GM10847 (cell line): ENCODE results near the gene CYREN.

Experiments used
- POLR2A ChIP-seq: IDR thresholded peaks from 2 replicates; pipeline ENCODE4 v1.6.1; 2011; ENCODE audit not compliant: insufficient read length; ENCODE audit errors: extremely low read depth

Gene CYREN

DNA sequence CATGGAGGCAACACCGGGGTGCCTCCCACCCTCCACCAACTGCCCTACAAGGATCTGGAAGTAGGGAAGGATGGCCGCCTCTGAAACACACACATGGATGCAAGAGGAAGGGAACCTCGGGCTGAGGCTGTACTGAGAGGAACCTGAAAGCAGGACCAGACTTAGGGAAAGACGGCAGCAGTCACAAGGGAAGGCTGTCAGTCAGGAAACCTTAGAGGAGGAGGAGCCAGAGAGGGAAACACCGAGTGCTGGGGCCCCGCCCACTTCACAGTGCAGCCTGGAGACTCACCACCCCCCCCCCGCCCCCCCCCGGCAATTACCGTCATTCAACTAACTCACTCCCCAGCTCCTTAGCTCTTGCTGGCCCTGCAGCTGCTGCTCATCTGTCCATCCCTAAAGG lies 2.5 kb downstream of the CYREN start:
- TF ChIP-seq POLR2A, result no peak

DNA sequence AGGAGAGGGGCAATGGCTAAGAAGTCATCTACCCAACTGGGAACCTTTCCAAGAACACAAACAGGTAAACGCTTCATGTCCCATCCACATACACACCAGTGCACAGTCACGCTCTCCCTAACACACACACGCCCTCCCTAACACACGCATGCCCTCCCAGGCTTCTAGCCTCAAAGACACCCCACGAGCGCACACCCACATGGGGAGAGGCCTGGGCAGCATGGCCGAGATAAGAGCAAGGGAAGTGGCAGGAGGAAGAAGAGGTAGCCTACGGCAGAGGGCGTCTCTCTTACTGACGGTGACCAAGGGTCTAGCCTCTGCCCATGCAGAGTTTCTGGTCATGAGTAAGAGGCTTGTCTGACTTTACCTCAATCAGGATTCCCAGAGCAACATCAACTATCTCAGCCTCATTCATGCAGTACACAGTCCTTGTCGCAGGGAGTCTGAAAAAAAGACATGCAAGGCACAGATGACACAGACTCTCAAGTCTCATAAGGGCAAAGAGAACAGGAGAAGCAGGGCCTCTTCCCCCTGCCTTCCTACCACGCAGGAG lies 3.1 kb downstream of the CYREN start:
- no peak for TF ChIP-seq POLR2A

DNA sequence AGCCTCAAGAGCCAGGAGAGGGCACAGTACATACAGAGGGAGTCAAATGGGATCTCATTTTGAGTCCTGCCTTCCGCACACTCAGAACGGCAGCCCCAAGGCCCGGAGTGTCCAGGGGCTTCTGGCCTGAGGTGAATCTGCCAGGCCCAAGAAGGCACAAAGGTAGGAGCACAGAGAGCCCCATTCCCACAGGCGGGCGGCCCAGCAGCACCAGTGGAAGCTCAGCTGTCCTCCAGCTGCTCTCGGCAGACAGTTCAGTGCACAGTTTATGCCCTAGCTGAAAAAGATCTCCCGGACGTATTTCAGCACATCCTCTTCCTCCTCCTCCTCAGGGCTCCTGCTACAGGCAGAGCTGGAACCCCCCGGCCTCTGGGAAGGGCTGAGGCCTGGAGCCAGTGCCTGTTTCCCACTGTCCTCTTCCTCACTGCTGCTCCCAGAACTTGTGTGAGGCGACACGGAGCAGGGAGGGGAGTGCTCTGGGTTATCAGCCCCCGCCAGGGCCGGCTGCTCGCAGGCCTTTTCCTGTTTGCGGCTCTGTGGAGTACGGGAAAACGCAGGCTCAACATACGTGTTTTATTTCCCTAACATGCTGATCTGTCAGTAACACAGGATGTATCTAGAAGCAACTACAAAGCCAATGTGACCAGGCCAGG lies 4.0 kb downstream of the CYREN start:
- no peak for TF ChIP-seq POLR2A

- TF ChIP-seq POLR2A, result no peak
Measured at GRCh38 chr7:135165862-135166261, 4.6 kb downstream of the CYREN start.

DNA sequence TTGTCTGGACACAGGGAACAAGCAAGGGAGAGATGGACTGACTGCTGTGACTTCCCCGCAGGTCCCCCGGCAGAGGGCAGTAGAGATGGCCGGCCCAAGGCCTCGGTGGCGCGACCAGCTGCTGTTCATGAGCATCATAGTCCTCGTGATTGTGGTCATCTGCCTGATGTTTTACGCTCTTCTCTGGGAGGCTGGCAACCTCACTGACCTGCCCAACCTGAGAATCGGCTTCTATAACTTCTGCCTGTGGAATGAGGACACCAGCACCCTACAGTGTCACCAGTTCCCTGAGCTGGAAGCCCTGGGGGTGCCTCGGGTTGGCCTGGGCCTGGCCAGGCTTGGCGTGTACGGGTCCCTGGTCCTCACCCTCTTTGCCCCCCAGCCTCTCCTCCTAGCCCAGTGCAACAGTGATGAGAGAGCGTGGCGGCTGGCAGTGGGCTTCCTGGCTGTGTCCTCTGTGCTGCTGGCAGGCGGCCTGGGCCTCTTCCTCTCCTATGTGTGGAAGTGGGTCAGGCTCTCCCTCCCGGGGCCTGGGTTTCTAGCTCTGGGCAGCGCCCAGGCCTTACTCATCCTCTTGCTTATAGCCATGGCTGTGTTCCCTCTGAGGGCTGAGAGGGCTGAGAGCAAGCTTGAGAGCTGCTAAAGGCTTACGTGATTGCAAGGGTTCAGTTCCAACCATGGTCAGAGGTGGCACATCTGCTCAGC lies 6.0 kb downstream of the CYREN start:
- no peak for TF ChIP-seq POLR2A

DNA sequence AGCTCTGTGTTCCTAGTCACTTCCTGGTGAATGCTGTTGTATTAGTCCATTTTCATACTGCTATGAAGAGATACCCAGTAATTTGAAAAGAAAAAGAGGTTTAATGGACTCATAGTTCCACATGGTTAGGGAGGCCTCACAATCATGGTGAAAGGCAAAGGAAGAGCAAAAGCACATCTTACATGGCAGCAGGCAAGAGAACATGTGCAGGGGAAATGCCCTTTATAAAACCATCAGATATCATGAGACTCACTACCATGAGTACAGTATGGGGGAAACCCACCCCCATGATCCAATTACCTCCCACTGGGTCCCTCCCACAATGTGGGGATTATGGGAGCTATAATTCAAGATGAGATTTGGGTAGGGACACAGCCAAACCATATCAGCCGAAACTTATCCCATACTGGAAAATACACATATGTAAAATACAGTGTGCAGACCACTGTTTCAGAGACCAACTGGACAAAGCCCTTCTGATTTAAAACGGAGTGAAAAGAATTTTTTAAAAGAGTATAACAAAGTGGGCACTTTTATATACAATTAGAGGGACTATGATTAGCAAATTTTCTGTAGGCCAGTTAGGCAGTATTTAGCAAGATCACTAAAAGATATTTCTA lies 8.0 kb downstream of the CYREN start:
- TF ChIP-seq POLR2A, result no peak

- no peak for TF ChIP-seq POLR2A
Measured at GRCh38 chr7:135161669-135162068, 8.8 kb downstream of the CYREN start.

- TF ChIP-seq POLR2A, result no peak
Measured at GRCh38 chr7:135160858-135161653, 9.5 kb downstream of the CYREN start.

GRCh38 chr7:135160098-135160857 lies 10.2 kb downstream of the CYREN start:
- TF ChIP-seq POLR2A, result no peak

- no peak for TF ChIP-seq POLR2A
Measured at GRCh38 chr7:135159359-135160085, 11.0 kb downstream of the CYREN start.

DNA sequence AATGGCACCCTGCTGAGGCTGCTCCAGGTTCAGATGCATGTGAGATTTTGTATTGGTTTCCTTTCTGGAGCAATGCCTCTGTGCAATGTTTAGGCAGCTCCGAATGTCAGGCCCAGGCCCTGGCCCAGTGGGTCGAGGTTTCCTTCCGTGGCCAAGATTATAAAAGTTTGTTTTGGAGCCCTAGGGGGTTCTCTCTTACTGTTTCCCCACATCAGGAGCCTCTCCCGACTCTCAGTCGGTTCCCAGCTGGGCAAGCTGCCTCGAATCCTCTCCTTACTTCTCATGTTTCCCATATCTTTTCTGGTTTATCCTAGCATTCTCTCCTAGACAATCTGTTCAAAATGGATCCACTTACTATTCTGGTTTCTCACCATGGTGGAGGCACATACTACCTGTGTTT lies 11.6 kb downstream of the CYREN start:
- no peak for TF ChIP-seq POLR2A

DNA sequence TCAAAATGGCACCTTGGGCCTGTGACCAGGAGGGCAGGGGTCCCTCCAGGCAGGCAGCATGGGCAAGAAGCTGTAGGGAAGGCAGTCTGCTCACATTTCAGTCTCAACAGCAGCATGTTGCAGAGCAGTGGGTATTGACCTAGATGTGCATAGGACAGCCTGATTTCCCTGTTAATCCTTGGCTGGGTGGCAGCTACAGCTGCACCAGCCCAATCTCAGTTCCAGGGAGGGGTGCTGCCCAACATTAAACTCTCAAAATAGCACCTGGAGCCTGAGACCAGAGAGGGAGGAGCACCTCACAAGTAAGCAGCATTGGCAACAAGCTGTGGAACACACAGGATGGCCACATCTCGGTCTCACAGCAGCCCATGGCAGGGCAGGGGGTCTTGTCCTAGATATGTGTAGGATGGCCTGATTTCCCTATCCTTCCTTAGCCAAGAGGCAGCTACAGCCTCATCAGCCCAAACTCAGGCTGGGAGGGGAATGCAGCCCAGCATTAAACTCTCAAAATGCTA lies 12.3 kb downstream of the CYREN start:
- no peak for TF ChIP-seq POLR2A

GRCh38 chr7:135156290-135156689 lies 14.2 kb downstream of the CYREN start:
- TF ChIP-seq POLR2A, result no peak

- no peak for TF ChIP-seq POLR2A
Measured at GRCh38 chr7:135154734-135155133, 15.8 kb downstream of the CYREN start.
